GM12878 (cell line): Measurements from ENCODE around the gene SYPL1. TPM values are rescaled to one million over a fixed set of nuclear protein-coding genes. Genes with fewer than 3 reads are reported as not detected.
A peak's percentile ranks its signal among the peaks of the same experiment; 100 is the strongest.

Experiments
- ATAC-seq: fragments of 200-7000 bp; cut with Tn5 transposase; 3 replicates; pipeline ENCODE4 v1.9.1; 2020; ENCODE audit warnings: mild to moderate bottlenecking, moderate library complexity
- BruUV-seq: library from RNA; stranded (reverse); fragments of 400-500 nt; replicated peaks from 2 replicates; lab custom pipeline; 2021; lab: Mats Ljungman, UMichigan
- CTCF ChIA-PET: fragments of 300-600 bp; sonication (Branson Sonifier 250); formaldehyde crosslinking; extraction: SDS; loops from one replicate; lab custom pipeline; 2021; ENCODE audit warnings: inconsistent platforms; lab: Yijun Ruan, JAX
- POLR2A ChIA-PET: fragments of 350-600 bp; formaldehyde crosslinking; extraction: SDS; loops from one replicate; lab custom pipeline; 2021; ENCODE audit warnings: inconsistent platforms; lab: Charles Lee
- RAD21 ChIA-PET: fragments of 300-600 bp; sonication (Branson Sonifier 250); formaldehyde crosslinking; loops from one replicate; lab custom pipeline; 2023; ENCODE audit warnings: antibody characterized with exemption; ENCODE audit not compliant: unreplicated experiment; lab: Charles Lee
- SMC1A ChIA-PET: fragments of 300-600 bp; sonication (Branson Sonifier 250); formaldehyde crosslinking; loops from one replicate; lab custom pipeline; 2023; ENCODE audit not compliant: unreplicated experiment, uncharacterized antibody; lab: Charles Lee
- DNase-seq: peaks from one replicate; pipeline ENCODE4 v3.0.0-alpha.2; 2011; ENCODE audit warnings: low read depth, low spot score
- FAIRE-seq: peaks from 3 replicates; lab custom pipeline; 2011; peaks lifted over from hg19 to GRCh38; lab: Jason Lieb, UNC
- H2AFZ ChIP-seq: 2 replicates; pipeline ENCODE4 v1.6.0; 2011; ENCODE audit warnings: low read depth, low read length, control low read depth; ENCODE audit not compliant: control insufficient read depth
- H3K27ac ChIP-seq: 2 replicates; pipeline ENCODE4 v1.5.1; 2011; ENCODE audit warnings: control low read depth; ENCODE audit not compliant: control insufficient read depth, insufficient read depth
- H3K27me3 ChIP-seq, 2 experiments: replicated peaks in 1 of 2; 2 replicates each; pipeline versions ENCODE4 v1.6.0 to v1.6.1; 2011; ENCODE audit warnings: low read length in 1 of 2; ENCODE audit not compliant: control insufficient read depth in 2 of 2, insufficient read depth in 2 of 2
- H3K36me3 ChIP-seq, 2 experiments: 2 replicates each; pipeline ENCODE4 v1.5.1; 2011; ENCODE audit warnings: low read length in 1 of 2; ENCODE audit not compliant: control insufficient read depth in 2 of 2, insufficient read depth in 2 of 2
- H3K4me1 ChIP-seq: 2 replicates; pipeline ENCODE4 v1.6.1; 2011; ENCODE audit warnings: mild to moderate bottlenecking, low read length, moderate library complexity, mixed read lengths; ENCODE audit not compliant: control insufficient read depth, insufficient read depth
- H3K4me2 ChIP-seq: 2 replicates; pipeline ENCODE4 v1.6.0; 2011; ENCODE audit warnings: control low read depth; ENCODE audit not compliant: control insufficient read depth, insufficient read depth
- H3K4me3 ChIP-seq: fragments of 200-600 bp; sonication (generic); 2 replicates; pipeline ENCODE4 v1.5.1; 2016
- H3K79me2 ChIP-seq: 2 replicates; pipeline ENCODE4 v1.6.0; 2011; ENCODE audit warnings: low read length; ENCODE audit not compliant: control insufficient read depth, insufficient read depth
- H3K9ac ChIP-seq: 2 replicates; pipeline ENCODE4 v1.8.0; 2011; ENCODE audit warnings: low read length, control low read depth, mixed read lengths; ENCODE audit not compliant: control insufficient read depth, insufficient read depth
- H3K9me3 ChIP-seq: replicated peaks from 3 replicates; pipeline ENCODE4 v1.5.1; 2011; ENCODE audit warnings: mild to moderate bottlenecking, low read length; ENCODE audit not compliant: control insufficient read depth, insufficient read depth
- H4K20me1 ChIP-seq: 2 replicates; pipeline ENCODE4 v1.6.0; 2011; ENCODE audit not compliant: control insufficient read depth, insufficient read depth
- ATF2 ChIP-seq: IDR thresholded peaks from 2 replicates; pipeline ENCODE4 v1.6.1; 2012; ENCODE audit warnings: low read length, inconsistent platforms
- CREB1 ChIP-seq: IDR thresholded peaks from 2 replicates; pipeline ENCODE4 v1.6.1; 2012; ENCODE audit warnings: low read depth, mild to moderate bottlenecking, inconsistent platforms
- FOS ChIP-seq: IDR thresholded peaks from 3 replicates; pipeline ENCODE4 v1.6.1; 2011; ENCODE audit warnings: borderline replicate concordance; ENCODE audit not compliant: insufficient read length; ENCODE audit errors: extremely low read depth
- POLR2A ChIP-seq: IDR thresholded peaks from 2 replicates; pipeline ENCODE4 v1.6.1; 2011; ENCODE audit warnings: low read depth, mild to moderate bottlenecking, low read length
- POU2F2 ChIP-seq: IDR thresholded peaks from 3 replicates; pipeline ENCODE4 v1.6.1; 2011; ENCODE audit warnings: low read depth, mild to moderate bottlenecking, low read length, borderline replicate concordance
- SMARCA5 ChIP-seq: fragments of 450-650 bp; IDR thresholded peaks from 2 replicates; pipeline ENCODE4 v1.6.1; 2017; ENCODE audit warnings: mild to moderate bottlenecking
- WGBS: methylation state at CpG from one replicate; pipeline ENCODE4 v1.1.6; 2016; ENCODE audit warnings: low lambda C conversion rate; ENCODE audit not compliant: insufficient replicate concordance, insufficient coverage; ENCODE audit errors: missing lambda C conversion rate; 5-methylcytosine and 5-hydroxymethylcytosine counted together
- in situ Hi-C: fragments of 300-500 bp; cut with MboI; formaldehyde crosslinking; loops from 9 replicates; pipeline ENCODE4 v1.14.3; 2018; ENCODE audit warnings: mixed read lengths
- intact Hi-C: fragments of 100-400 bp; cut with micrococcal nuclease; formaldehyde crosslinking; loops from one replicate; pipeline ENCODE4 v1.14.2; 2022; ENCODE audit not compliant: unreplicated experiment
- polyA plus RNA-seq, 11 experiments: library from polyadenylated mRNA; depleted of rRNA in 4 of 11; unstranded in 6 of 11; stranded (reverse) in 5 of 11; fragments of >200 nt; fragmentation: Nextera tagmentation in 4 of 11; fragmentation: Illumina TruSeq in 1 of 11; extraction: Ambion mirVana in 4 of 11; extraction: Trizol in 1 of 11; gene quantifications; 1 replicate in 1 of 11; 2 replicates in 10 of 11; pipeline versions ENCODE4 v1.2.1 to v1.2.3, GENCODE V29; 2011 to 2016; ENCODE audit warnings: inconsistent platforms in 2 of 11, missing spikeins in 2 of 11, low read depth in 1 of 11
- total RNA-seq, 4 experiments: library from RNA; depleted of rRNA in 3 of 4; stranded (reverse); fragments of >200 nt in 3 of 4; fragmentation: Illumina TruSeq in 1 of 4; extraction: Trizol in 1 of 4; gene quantifications; 2 replicates each; pipeline versions ENCODE4 v1.2.1 to v1.2.3, GENCODE V29; 2013 to 2021

SYPL1 gene
- total and polyA plus RNA-seq, 10 of the 15 experiments (the other 5 are each of a cell fraction or from before 2014, with no cell fraction given), result 34.5 to 177 (median 87.3) TPM

GRCh38 chr7:106057204-106057961 is 54.7 kb downstream of the SYPL1 start:
- Histone ChIP-seq H3K9ac (peak overlapping the region; percentile 9), H4K20me1 (no peaks in the 10 kb centered on the region), H3K4me2 (peak overlapping the region; percentile 84), H3K79me2 (no peaks in the 10 kb centered on the region), H2AFZ (peak overlapping the region; percentile 49), H3K4me3 (peak overlapping the region; percentile 33; the same call in 1 of the 2 replicates), H3K36me3 (no peaks in the 10 kb centered on the region), H3K4me1 (peaks cover 59% of the 10 kb centered on the region), H3K9me3 (peaks cover 21% of the 10 kb centered on the region; the same call in 2 of the 3 replicates), H3K27ac (peak overlapping the region; percentile 97), H3K27me3 (no peaks in the 10 kb centered on the region)
- TF ChIP-seq CREB1 (0 out of 2 replicates have a peak, but pooled peaks have one; percentile 9), FOS (no peak), ATF2 (0 out of 2 replicates have a peak, but pooled peaks have one; percentile 4), POLR2A (no peak), SMARCA5 (no peak), POU2F2 (peak; percentile 84; the same call in 2 of the 3 replicates)
- POLR2A ChIA-PET, result interaction anchor here (0.8 to 6.2 kb wide), 7 partner anchors 11 to 248 kb away, joined by 3 to 47 read pairs (median 5); partner anchors contain the start of gene SYPL1
- SMC1A ChIA-PET, result interaction anchor here (0.6 to 8.8 kb wide), 33 partner anchors 9 to 1064 kb away, joined by 3 to 223 read pairs (median 4); partner anchors contain the start of gene SYPL1
- in situ Hi-C loops, result loop anchor here (5.0 kb wide), 1 partner anchor 95 kb away; no protein-coding TSS in a partner anchor
- peak; percentile 15 for ATAC-seq
- BruUV-seq, result no TSS peak
- 0% methylated on average over 10 of the region's 10 CpGs for WGBS
- no peak for DNase-seq
- no peak for FAIRE-seq
- RAD21 ChIA-PET, result interaction anchor here (0.7 to 6.0 kb wide), 22 partner anchors 12 to 405 kb away, joined by 3 to 133 read pairs (median 7); partner anchors contain the start of genes NAMPT and SYPL1
- intact Hi-C loops, result loop anchor here (1.0 to 10.0 kb wide), 5 partner anchors 54 to 407 kb away; partner anchors contain the start of gene NAMPT
- CTCF ChIA-PET, result interaction anchor here (1.0 to 9.2 kb wide), 23 partner anchors 10 to 405 kb away, joined by 3 to 288 read pairs (median 6); partner anchors contain the start of gene SYPL1
